Tibial nerve (tissue), 4 donors: ENCODE results near the gene STON1. TPM values are rescaled to one million over a fixed set of nuclear protein-coding genes. Genes with fewer than 3 reads are reported as not detected.

Experiments used
- DNase-seq, 2 donors: peaks; one replicate each; pipeline ENCODE4 v3.0.0-alpha.2; 2019; ENCODE audit warnings: low spot score in 2 of 2
- H3K27ac ChIP-seq, 4 donors: fragments of 200-600 bp; sonication (generic) in 3 of 4; one replicate each; pipeline ENCODE4 v1.5.1; 2017 to 2019; ENCODE audit warnings: mild to moderate bottlenecking in 1 of 4
- H3K27me3 ChIP-seq, 2 donors: fragments of 200-600 bp; sonication (generic) in 1 of 2; one replicate each; pipeline versions ENCODE4 v1.5.1 to v1.6.0; 2017 to 2019
- H3K36me3 ChIP-seq, 3 donors: fragments of 200-600 bp; sonication (generic); one replicate each; pipeline ENCODE4 v1.5.1; 2018 to 2019
- H3K4me1 ChIP-seq, 4 donors: fragments of 200-600 bp; sonication (generic) in 3 of 4; one replicate each; pipeline ENCODE4 v1.5.1; 2017 to 2019
- H3K4me3 ChIP-seq, 4 donors: fragments of 200-600 bp; sonication (generic) in 3 of 4; one replicate each; pipeline ENCODE4 v1.5.1; 2017 to 2019; ENCODE audit warnings: mild to moderate bottlenecking in 1 of 4, moderate library complexity in 1 of 4
- H3K9me3 ChIP-seq, 4 donors: fragments of 200-600 bp; sonication (generic) in 3 of 4; one replicate each; pipeline ENCODE4 v1.5.1; 2017 to 2019
- EP300 ChIP-seq, 2 donors: sonication (generic); formaldehyde crosslinking; IDR thresholded peaks; one replicate each; pipeline ENCODE4 v1.6.1; 2017; ENCODE audit warnings: antibody characterized with exemption in 2 of 2, mild to moderate bottlenecking in 1 of 2
- POLR2A ChIP-seq, 2 donors: fragments of 450-650 bp; IDR thresholded peaks; one replicate each; pipeline ENCODE4 v1.6.1; 2017; ENCODE audit warnings: antibody characterized with exemption in 2 of 2, mild to moderate bottlenecking in 2 of 2, moderate library complexity in 2 of 2
- WGBS, 2 donors: methylation state at CpG; one replicate each; pipeline ENCODE4 v1.1.5; 2018; 5-methylcytosine and 5-hydroxymethylcytosine counted together
- total RNA-seq, 4 donors: library from RNA; depleted of rRNA; stranded (reverse); fragments of >200 nt; gene quantifications; one replicate each; pipeline ENCODE4 v1.1.0, GENCODE V29; 2016
- TF ChIP-seq, protein P1 (sequence below), 5 experiments: fragments of 200-600 bp in 3 of 5; fragments of 450-650 bp in 2 of 5; sonication (generic) in 3 of 5; IDR thresholded peaks; one replicate each; pipeline ENCODE4 v1.5.1; 2016 to 2019; ENCODE audit warnings: antibody characterized with exemption in 5 of 5, mild to moderate bottlenecking in 3 of 5, moderate library complexity in 2 of 5

Gene STON1
- total RNA-seq, 4 donors from 2014 or later = 34.1 to 57.0 (median 46.9) TPM

DNA sequence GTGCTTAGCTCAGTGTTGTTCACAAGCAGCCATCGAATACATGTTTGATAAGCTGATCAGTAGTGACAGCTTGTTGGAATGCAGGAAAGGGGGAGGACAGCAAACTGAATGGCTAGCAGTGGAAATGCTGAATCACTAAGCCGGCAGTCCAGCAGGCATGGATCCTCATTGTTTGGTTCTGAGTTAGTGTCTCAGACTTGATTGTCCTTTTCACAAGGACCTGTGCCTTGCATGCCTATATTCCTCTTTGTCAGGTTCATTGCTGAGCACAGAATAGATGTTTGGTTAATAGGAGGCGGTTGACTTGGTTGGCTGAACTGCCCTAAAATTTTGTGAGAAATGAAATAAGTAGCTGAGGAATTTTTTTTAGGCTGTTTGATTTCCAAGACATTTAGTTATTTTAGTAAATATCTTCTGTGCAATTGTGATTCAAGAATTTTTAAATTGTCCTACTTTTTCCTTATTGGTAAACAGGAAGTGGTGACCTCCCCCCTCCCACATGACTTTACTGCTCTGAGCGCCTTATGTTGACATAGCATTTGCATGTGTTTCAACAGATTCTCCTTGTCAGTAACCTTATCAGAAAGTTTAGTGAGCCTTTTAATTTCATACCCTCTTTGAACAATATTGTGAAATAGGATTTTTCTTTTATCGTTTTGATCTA lies 21.4 kb upstream of the STON1 start:
- no peaks in the 10 kb centered on the region for H3K9me3 ChIP-seq
- H3K4me1 ChIP-seq = peaks cover 0 to 26% (median 7%) of the 10 kb centered on the region in 4 donors
- no peaks in the 10 kb centered on the region for H3K27me3 ChIP-seq
- peak overlapping the region; percentile 25 to 69 (median 49) for H3K27ac ChIP-seq
- no peak for DNase-seq
- no peak overlapping the region for H3K4me3 ChIP-seq
- no peak for TF ChIP-seq POLR2A (IDR thresholded peaks at IDR 0.05)
- TF ChIP-seq EP300 (IDR thresholded peaks at IDR 0.05) = no peak
- TF ChIP-seq, protein P1, sequence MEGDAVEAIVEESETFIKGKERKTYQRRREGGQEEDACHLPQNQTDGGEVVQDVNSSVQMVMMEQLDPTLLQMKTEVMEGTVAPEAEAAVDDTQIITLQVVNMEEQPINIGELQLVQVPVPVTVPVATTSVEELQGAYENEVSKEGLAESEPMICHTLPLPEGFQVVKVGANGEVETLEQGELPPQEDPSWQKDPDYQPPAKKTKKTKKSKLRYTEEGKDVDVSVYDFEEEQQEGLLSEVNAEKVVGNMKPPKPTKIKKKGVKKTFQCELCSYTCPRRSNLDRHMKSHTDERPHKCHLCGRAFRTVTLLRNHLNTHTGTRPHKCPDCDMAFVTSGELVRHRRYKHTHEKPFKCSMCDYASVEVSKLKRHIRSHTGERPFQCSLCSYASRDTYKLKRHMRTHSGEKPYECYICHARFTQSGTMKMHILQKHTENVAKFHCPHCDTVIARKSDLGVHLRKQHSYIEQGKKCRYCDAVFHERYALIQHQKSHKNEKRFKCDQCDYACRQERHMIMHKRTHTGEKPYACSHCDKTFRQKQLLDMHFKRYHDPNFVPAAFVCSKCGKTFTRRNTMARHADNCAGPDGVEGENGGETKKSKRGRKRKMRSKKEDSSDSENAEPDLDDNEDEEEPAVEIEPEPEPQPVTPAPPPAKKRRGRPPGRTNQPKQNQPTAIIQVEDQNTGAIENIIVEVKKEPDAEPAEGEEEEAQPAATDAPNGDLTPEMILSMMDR (IDR thresholded peaks at IDR 0.05) = no peak
- H3K36me3 ChIP-seq = peaks cover 0 to 41% (median 0%) of the 10 kb centered on the region in 3 donors
- 31 to 37% methylated on average over 5 of the region's 5 CpGs for WGBS, 2 donors

DNA sequence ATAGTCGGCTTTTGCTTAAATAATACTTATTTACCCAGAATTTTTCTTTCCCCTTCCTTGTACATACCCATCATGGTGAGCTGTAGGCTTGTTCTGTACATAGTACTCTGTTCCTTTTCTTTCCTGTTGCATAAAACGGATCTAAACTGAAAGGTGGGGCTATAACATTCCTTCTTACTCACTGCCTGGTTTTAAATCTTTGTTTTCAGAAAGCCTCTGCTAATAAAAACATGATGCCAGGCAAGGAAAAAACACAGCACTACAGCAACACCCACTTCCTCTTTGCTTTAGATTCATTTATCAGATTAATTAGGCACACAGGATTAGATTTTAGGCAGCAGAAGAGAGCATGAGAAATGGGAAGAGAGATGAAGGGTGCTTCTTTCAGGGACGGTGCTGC lies 19.6 kb upstream of the STON1 start:
- Histone ChIP-seq H3K9me3 (no peaks in the 10 kb centered on the region), H3K36me3 (peaks cover 0 to 43% (median 0%) of the 10 kb centered on the region in 3 donors), H3K4me3 (no peak overlapping the region), H3K4me1 (peaks cover 0 to 28% (median 7%) of the 10 kb centered on the region in 4 donors), H3K27ac (peak overlapping the region in 2 of 4 donors; percentile 61 to 69), H3K27me3 (no peaks in the 10 kb centered on the region)
- WGBS, 2 donors = 45 to 69% methylated on average over 3 of the region's 3 CpGs
- no peak for DNase-seq
- TF ChIP-seq EP300 (IDR thresholded peaks at IDR 0.05) (no peak), POLR2A (IDR thresholded peaks at IDR 0.05) (no peak)
- TF ChIP-seq, protein P1 (IDR thresholded peaks at IDR 0.05) = no peak

DNA sequence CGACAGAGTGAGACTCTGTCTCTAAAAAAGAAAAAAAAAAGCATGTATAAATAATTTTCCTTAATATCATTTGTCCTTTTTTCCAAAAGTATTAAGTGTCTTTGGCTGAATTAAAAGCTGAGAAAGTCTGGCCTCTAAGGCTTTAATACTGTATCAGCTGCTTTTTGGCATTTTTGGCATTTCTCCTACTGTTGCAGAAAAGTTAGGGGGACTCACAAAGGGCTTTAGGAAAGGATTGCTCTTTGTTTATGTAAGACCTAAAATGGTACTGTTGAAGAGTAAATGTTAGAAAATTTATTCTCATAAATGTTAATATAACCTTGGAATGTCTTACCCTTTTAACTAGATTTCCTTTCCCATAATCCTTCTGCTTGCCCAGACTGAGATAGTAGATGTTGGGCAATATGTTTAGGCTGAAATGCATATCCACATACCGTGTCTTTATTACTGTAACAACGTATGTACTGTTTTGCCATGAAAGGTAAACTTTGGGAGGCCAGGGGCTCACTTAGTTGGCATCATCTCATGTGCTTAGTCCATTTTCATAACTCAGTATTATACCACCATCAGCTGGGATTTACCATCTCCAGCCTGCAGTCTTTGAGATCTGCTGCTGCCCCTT lies 18.0 kb upstream of the STON1 start:
- H3K4me1 ChIP-seq = peaks cover 3 to 33% (median 7%) of the 10 kb centered on the region in 4 donors
- 48 to 66% methylated on average over 3 of the region's 3 CpGs for WGBS, 2 donors

DNA sequence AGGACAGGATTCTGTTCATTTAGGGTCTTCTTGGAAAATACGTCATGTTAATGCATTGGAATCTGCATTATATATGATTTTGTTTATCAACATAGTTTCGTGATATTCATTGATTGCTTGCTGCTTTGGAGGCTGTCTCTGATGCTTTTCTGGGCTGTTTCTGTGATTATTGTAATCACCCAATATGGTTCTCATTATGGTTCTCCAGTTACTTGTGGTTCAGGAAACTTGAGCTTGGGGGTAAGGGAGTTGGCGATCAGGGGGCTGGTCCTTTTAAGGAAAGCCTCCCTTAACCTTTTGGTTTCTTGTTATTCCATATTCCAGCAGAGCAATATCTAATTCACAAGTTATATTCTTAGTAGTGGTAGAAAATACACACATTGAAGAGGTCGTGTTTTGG lies 17.4 kb upstream of the STON1 start:
- no peak overlapping the region for H3K27ac ChIP-seq
- no peak for TF ChIP-seq POLR2A (IDR thresholded peaks at IDR 0.05)
- TF ChIP-seq, protein P1 (IDR thresholded peaks at IDR 0.05) = no peak
- no peak for TF ChIP-seq EP300 (IDR thresholded peaks at IDR 0.05)
- H3K4me3 ChIP-seq = no peak overlapping the region
- H3K36me3 ChIP-seq = peaks cover 0 to 45% (median 0%) of the 10 kb centered on the region in 3 donors
- peaks cover 3 to 33% (median 7%) of the 10 kb centered on the region in 4 donors for H3K4me1 ChIP-seq
- H3K9me3 ChIP-seq = no peaks in the 10 kb centered on the region
- no peaks in the 10 kb centered on the region for H3K27me3 ChIP-seq
- no peak for DNase-seq
- 84 to 85% methylated on average over 4 of the region's 4 CpGs for WGBS, 2 donors

More for the DNA sequence above, 18.0 kb upstream of the STON1 start:
- H3K4me3 ChIP-seq = no peak overlapping the region
- no peak overlapping the region for H3K27ac ChIP-seq
- no peaks in the 10 kb centered on the region for H3K9me3 ChIP-seq
- H3K27me3 ChIP-seq = no peaks in the 10 kb centered on the region
- DNase-seq = no peak
- peaks cover 0 to 45% (median 0%) of the 10 kb centered on the region in 3 donors for H3K36me3 ChIP-seq
- TF ChIP-seq POLR2A (IDR thresholded peaks at IDR 0.05) = no peak
- TF ChIP-seq EP300 (IDR thresholded peaks at IDR 0.05) = no peak
- TF ChIP-seq, protein P1 (IDR thresholded peaks at IDR 0.05) = no peak
